NCI-H524 (cell line): ENCODE measurements around the gene HTT.
A peak's percentile ranks its signal among the peaks of the same experiment; 100 is the strongest.

Experiments used
- DNase-seq, 2 experiments: peaks; one replicate each; lab custom pipeline; 2025; lab: John Stamatoyannopoulos, UW

The HTT gene

DNA sequence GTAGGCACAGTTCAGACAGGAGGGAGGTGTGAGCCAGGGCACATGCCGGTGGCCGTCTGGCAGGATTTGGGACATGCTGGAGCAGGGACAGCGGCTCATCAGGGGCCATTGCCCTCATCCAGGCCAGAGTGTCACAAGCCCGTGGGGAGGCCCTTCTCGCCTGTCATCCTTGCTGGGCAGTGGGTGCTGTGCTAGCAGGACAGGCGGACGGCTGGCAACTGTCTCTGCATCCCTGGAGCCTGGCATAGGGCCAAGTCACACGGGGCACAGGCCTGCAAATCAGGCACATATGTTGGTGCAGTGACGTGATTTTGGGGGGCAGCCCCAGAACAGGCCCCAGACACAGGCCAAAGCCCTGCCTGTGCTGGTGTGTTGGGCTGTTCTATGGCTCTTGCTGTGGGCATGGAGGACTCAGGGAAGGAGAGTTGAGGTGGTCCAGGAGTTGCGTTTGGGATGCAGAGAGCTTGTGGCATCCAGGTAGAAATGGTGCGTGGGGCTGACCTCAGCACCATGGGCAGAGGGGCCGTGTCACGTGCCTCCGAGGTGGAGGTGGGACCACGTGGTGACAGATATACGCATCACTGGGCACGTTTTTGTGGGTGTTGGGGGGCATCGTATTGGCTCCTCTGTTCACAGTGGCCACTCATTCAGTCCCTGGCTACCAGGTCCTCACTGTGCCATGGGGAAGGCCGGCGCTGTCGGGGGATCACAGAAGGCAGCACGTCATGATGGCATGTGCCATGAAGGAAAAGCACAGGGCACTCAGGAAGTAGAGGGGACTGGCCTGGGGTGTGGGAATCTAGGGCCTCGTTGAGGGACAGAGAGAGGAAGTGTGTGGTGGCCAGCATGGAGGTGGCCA is 159.9 kb downstream of the HTT start:
- no peak for DNase-seq

DNA sequence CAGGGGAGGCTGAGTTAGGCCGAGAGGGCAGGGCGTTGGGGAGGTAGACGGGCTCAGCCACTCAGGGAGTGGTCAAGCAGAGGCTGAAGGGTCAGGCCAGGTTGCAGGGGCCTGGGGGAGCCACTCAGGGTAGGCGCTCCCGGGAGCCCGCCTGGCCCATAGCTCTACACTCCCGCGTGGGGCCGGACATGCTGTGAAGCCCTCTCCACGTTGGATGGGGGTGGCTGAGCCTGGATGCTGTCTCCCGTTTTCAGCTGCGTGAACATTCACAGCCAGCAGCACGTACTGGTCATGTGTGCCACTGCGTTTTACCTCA is 160.5 kb downstream of the HTT start:
- no peak for DNase-seq

DNA sequence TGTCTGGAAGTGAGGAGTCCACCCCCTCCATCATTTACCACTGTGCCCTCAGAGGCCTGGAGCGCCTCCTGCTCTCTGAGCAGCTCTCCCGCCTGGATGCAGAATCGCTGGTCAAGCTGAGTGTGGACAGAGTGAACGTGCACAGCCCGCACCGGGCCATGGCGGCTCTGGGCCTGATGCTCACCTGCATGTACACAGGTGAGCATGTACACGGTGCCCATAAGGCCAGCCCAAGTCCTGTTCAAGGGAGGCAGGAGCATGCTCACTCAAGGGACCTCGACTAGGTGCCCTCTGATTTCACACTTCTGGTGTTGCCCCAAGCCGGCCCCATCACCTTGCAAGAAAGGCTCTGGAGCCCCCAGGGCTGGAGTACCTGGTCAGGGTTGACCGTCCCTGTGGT is 161.1 kb downstream of the HTT start:
- DNase-seq = no peak

DNA sequence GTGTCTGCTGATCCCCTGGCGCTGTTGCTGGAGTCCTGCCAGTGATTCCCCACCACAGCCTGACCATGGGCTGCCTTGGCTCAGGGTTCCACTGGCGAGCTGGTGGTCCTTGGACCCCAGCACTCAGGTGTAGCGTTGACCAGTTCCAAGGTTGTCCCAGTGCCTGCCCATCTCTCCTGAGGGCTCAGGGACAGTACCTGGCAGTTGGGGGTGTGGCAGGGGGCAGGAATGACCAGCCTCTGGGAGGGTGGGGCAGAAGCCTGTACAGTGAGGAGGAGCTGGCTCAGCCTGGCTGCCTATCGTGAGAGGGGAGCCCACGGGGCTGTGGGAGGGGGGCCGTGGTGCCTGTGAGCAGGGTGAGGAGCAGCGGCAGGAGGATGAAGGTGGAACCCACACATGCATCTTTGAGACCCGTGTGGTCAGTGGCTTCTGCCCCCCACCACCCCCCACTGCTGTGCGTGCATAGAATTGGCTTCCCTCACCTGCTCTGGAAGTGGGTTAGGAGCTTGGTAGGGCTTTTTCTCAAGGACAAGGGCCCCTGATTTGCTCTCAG is 161.9 kb downstream of the HTT start:
- no peak for DNase-seq

DNA sequence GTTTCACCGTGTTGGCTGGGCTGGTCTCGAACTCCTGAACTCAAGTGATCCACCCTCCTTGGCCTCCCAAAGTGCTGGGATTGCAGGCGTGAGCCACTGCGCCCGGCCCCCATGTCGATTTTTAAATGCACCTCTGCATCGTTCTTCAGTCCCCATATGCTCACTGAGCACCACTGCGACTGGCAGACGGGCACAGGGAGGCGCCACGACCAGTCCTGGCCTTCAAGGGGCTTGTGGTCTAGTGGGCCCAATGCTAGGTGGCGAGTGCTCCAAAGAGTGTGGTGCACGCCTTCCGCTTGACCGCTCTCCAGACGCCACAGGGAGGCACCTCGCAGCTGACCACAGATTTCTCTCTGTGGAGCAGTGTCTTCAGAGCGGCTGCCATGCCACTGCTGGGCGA is 162.8 kb downstream of the HTT start:
- DNase-seq = no peak

DNA sequence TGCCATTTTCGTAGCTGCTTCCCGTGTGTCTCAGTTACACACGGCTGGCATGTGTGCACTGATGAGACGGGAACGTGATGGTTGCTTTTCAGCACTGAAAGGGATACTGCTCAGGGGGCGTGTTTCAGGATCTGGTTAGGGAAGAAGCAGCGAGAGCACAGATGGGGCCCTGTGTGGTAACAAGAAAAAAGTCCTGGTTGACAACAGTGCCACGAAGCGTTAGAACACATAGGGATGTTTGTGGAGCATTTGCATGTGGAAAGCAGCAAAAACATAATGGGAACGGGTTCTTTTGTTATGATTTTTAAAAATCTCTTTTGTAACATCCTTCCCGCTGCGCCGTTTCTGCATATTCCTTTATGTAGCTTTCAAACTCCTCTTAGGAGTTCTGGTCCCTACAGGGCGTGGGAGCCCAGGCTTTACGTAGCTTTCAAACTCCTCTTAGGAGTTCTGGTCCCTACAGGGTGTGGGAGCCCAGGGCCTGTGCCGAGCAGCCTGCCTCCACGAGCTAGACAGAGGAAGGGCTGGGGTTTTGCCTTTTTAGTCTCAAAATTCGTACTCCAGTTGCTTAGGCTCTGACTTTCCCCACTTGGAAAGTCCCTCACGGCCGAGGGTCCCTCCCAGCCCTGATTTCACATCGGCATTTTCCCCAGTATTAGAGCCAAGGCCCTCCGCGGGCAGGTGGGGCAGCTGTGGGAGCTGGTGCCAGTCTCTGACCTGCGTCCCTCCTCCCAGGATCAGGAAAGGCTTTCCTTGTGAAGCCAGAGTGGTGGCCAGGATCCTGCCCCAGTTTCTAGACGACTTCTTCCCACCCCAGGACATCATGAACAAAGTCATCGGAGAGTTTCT is 163.5 kb downstream of the HTT start:
- DNase-seq = no peak

DNA sequence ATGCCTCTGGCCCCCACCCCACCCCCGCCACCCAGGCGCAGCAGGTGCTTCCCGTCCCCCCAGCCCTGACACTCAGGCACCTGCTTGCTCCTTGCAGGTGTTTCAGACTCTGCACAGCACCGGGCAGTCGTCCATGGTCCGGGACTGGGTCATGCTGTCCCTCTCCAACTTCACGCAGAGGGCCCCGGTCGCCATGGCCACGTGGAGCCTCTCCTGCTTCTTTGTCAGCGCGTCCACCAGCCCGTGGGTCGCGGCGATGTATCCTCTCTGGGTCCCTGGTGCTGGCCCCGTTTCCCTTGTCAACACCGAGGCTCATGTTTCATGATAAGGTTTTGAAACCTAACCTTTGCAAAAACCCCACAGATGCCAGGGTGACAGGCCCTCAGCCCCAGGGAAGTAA is 164.2 kb downstream of the HTT start:
- no peak for DNase-seq

DNA sequence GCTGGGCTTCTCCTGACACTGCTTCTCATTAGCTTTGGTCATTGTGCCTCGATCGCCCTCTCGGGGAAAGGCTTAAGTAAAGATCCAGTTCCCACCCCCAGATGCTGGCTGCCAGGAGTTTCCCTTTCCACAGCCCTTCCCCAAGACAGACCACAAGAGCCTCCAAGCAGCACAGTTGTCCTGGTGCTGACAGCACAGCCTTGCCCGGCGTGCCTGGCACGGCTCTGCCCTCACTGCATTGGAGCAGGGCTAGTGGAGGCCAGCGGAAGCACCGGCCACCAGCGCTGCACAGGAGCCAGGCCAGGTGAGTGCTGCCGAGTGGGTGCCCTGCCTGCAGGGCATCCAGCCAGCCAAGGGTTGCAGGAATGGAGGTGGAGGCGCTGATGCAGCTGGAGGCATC is 164.8 kb downstream of the HTT start:
- no peak for DNase-seq

DNA sequence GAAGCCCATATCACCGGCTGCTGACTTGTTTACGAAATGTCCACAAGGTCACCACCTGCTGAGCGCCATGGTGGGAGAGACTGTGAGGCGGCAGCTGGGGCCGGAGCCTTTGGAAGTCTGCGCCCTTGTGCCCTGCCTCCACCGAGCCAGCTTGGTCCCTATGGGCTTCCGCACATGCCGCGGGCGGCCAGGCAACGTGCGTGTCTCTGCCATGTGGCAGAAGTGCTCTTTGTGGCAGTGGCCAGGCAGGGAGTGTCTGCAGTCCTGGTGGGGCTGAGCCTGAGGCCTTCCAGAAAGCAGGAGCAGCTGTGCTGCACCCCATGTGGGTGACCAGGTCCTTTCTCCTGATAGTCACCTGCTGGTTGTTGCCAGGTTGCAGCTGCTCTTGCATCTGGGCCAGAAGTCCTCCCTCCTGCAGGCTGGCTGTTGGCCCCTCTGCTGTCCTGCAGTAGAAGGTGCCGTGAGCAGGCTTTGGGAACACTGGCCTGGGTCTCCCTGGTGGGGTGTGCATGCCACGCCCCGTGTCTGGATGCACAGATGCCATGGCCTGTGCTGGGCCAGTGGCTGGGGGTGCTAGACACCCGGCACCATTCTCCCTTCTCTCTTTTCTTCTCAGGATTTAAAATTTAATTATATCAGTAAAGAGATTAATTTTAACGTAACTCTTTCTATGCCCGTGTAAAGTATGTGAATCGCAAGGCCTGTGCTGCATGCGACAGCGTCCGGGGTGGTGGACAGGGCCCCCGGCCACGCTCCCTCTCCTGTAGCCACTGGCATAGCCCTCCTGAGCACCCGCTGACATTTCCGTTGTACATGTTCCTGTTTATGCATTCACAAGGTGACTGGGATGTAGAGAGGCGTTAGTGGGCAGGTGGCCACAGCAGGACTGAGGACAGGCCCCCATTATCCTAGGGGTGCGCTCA is 165.8 kb downstream of the HTT start:
- no peak for DNase-seq

DNA sequence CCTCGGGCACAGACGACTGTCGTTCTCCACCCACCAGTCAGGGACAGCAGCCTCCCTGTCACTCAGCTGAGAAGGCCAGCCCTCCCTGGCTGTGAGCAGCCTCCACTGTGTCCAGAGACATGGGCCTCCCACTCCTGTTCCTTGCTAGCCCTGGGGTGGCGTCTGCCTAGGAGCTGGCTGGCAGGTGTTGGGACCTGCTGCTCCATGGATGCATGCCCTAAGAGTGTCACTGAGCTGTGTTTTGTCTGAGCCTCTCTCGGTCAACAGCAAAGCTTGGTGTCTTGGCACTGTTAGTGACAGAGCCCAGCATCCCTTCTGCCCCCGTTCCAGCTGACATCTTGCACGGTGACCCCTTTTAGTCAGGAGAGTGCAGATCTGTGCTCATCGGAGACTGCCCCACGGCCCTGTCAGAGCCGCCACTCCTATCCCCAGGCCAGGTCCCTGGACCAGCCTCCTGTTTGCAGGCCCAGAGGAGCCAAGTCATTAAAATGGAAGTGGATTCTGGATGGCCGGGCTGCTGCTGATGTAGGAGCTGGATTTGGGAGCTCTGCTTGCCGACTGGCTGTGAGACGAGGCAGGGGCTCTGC is 166.5 kb downstream of the HTT start:
- DNase-seq = no peak

DNA sequence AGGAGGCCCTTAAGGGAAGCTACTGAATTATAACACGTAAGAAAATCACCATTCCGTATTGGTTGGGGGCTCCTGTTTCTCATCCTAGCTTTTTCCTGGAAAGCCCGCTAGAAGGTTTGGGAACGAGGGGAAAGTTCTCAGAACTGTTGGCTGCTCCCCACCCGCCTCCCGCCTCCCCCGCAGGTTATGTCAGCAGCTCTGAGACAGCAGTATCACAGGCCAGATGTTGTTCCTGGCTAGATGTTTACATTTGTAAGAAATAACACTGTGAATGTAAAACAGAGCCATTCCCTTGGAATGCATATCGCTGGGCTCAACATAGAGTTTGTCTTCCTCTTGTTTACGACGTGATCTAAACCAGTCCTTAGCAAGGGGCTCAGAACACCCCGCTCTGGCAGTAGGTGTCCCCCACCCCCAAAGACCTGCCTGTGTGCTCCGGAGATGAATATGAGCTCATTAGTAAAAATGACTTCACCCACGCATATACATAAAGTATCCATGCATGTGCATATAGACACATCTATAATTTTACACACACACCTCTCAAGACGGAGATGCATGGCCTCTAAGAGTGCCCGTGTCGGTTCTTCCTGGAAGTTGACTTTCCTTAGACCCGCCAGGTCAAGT is 167.5 kb downstream of the HTT start:
- DNase-seq = no peak

DNA sequence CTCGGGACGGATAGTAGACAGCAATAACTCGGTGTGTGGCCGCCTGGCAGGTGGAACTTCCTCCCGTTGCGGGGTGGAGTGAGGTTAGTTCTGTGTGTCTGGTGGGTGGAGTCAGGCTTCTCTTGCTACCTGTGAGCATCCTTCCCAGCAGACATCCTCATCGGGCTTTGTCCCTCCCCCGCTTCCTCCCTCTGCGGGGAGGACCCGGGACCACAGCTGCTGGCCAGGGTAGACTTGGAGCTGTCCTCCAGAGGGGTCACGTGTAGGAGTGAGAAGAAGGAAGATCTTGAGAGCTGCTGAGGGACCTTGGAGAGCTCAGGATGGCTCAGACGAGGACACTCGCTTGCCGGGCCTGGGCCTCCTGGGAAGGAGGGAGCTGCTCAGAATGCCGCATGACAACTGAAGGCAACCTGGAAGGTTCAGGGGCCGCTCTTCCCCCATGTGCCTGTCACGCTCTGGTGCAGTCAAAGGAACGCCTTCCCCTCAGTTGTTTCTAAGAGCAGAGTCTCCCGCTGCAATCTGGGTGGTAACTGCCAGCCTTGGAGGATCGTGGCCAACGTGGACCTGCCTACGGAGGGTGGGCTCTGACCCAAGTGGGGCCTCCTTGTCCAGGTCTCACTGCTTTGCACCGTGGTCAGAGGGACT is 168.8 kb downstream of the HTT start:
- DNase-seq = no peak

DNA sequence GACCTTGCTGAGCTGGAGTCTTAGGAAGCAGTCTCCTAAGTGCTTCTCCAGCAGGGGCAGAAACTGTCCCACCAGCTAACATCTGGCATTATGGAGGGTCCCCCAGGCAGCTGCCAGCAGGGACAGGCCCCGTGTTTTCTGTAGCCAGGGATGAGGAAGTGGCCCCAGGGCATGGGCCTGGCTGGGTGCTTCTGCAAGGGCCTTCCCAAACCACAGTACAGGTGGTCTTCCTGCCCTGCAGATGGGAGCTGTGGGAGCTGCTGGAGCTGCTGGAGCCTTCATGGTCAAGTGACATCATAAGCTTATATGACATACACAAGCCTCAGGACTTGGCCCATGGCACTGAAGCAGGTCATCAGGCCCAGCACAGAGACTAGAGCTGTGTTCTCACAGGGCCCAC is 169.5 kb downstream of the HTT start:
- no peak for DNase-seq

DNA sequence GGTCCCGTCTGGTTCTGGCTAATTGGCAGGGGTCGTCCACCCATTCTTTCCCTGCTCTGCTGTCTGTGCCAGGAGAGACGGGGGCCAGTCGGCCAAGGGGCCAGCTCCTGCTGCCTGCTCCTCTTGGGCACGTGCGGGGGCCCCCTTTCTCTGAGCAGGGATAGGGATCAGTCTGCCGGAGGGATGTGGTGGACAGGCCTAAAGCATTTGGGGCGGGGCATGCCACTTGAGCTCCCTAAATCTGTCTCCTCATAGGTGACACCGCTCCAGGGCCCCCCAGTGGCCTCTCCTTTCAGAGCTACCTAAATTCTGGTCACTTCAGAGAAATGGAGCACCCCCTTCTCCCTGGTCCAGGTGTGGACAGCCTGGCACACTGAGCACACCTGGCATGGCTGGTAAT is 170.3 kb downstream of the HTT start:
- DNase-seq = no peak

DNA sequence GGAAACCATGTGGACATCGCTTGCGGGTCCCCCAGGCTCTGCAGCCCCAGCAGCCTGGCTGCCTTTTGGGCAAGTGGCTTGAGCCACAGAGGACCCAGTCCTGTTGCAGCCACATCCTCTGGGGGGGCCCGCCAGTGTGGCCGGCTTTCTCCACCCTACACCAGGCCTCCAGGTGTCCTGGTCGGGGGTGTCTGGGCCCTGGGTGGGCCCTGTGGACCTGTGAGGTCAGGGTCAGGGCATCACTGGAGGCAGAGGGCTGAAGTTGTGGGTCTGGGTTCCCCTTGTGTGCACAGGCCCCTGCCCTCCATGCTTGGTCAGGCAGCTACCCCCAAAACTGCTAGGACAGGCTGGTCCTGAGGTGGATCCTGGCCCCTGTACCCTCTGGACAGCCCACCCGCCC is 171.2 kb downstream of the HTT start:
- no peak for DNase-seq

DNA sequence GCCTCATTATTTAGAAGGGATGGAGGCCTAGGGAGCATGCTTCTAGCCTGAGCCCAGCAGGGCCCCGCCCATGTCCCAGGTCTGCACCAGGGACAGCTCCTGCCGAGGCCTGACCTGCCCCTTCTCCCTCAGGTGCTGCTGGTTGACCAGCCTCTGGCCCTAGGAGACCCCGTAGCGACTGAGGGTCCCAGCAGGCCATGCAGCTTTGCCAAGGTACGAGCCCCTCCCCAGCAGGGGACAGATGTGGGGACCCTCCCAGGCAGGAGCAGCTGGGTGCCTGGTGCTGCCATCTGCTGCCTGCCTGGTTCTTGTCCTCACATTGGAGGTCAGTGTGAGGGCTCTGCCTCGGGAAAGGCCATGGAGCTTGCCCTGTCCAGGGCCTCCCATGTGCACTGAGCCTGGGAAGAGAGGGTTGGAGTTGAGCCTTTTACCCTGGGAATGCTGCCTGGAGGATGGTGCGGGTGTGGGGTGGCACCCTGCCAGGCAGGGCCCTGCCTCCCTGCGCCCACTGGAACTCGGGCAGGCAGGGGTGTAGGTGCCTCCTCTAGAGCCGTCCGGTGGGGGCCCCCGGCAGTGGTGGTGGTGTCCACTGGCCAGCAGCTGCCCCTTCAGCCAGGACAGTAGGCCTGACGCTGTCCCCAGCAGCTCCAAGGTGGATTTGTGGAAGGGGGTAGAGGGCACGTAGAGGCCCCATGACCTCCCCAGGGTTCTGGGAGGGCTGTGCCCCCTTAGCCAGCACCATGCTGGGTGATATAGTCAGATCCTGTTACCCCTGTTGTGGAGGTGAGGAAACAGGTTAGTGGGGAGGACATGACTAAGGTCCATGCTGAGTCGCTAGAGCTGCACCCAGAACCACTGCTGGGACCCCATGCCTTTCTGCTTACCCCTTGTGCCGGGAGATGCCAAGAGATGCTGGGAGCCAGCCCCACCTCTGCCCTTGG is 172.2 kb downstream of the HTT start:
- peak; percentile 28 to 52 for DNase-seq

DNA sequence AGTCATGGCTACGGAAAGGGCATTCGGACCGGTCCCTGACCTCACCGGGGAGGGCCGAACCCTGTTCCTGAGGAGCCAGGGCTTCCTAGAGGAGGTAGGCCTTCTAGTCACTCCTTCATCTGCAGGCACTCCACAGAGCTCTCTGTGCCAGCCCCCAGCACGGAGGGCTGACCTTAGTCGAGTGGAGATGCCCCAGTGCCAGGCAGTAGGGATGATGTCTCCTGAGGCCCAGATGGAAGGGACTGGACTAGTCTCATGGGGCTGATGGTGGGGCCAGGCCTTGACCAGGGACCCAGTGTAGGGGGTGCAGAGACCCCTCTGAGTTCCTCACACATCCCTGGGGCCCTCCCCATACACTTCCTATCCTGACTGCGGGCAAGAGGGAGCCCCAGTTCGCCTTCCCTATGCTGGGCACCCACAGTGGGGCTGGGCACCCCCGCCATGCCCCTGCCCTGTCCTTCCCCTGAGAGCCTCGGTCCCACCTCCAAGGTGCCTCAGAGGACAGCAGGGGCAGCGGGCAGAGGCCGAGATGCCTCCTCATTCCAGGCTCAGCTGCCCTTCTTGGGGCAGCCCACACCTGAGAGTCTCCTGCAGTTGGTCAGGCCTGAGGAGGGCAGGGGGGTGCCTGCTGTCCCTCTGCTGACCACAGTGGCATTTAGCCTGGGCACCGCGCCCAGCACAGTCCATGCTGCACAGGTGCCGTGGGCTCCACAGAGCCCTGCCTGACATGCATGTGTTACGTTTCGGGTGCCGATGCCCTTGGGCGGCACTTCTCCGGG is 173.1 kb downstream of the HTT start:
- no peak for DNase-seq

DNA sequence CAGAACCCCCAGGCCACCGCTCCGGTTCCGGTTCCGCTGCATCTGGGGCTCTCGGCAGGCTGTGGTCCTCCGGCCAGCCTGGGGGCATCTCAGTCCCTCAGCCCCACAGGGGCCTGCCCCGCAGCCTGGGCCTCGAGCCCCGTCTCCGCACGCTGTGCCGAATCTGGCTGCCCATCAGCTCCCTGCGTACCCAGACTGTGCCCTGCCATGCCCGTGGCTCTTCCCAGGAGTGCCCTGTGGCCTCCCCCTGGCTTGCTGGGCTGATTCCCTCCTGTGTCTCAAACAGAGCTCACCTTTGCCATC is 173.6 kb downstream of the HTT start:
- no peak for DNase-seq
